Activated naive CD8-positive, alpha-beta T cell treated with anti-CD3 and anti-CD28 coated beads, Interleukin-2, amount 50 U/mL, for 16 hours (primary cell): Measurements from ENCODE around the gene SIRPG.

Experiments
- DNase-seq: peaks from one replicate; pipeline ENCODE4 v3.0.0-alpha.2; 2020; ENCODE audit warnings: low read depth, low spot score

SIRPG gene

DNA sequence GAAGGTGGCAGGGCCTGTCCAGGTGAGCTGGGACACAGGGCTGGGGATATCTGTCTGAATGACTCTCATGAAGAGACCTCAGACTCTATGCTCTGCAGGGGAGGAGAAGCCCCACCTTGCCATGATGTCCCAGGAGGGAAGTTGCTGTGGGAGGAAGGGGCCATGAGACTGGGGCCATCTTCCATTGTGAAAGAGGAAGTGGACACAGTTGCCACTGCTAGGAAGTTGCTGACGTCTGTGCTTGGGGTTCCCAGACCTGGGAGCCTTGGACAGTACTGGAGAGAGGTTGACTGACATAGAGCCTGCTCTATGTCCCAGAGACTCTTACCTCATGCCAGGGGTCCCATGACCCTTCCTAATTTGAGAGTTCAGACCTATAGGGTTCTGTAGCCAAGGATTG lies 62.2 kb downstream of the SIRPG start:
- DNase-seq: no peak

DNA sequence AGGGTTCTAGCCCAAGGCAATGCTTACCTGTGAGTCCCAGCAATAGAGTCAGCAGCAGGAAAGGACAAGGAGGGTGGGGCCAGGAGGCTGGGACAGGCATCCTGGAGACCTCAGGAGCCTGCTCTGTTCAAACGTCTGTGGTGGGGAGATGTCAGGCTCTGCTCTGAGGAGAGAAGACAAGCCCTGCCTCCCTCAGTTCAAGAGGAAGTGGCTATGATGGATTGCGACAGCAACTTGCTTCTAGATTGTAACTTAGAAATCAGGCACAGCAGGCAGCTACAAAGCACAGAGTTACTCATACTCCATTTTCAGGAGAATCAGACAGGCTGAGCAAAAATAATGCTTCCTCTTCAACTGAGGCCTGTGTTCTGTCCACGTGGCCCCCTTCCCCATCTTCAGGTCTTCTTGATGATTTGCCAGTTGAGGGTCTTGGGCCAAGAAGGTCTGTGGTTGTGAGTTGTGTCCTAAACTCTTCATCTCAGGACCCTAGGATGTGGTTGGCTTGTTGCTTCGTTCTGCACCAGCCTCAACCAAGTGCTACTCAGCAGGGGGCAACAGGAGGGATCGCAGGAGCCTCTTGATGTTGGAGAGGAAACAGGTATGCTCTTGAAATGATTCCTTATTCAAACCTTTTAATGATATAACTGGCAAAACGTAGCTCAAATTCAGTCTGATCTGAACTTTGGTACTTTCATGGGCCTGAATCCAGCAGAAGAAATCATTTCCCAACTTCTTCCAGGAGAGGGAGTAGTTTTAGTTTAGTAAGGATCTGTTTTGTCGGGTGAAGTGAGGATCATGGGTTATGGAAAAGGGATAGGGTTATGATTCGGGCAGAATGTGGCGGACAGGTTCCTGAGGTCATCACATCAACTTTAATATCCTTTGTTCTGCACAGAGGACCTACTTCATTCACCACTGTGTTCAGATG lies 68.8 kb downstream of the SIRPG start:
- DNase-seq: no peak

DNA sequence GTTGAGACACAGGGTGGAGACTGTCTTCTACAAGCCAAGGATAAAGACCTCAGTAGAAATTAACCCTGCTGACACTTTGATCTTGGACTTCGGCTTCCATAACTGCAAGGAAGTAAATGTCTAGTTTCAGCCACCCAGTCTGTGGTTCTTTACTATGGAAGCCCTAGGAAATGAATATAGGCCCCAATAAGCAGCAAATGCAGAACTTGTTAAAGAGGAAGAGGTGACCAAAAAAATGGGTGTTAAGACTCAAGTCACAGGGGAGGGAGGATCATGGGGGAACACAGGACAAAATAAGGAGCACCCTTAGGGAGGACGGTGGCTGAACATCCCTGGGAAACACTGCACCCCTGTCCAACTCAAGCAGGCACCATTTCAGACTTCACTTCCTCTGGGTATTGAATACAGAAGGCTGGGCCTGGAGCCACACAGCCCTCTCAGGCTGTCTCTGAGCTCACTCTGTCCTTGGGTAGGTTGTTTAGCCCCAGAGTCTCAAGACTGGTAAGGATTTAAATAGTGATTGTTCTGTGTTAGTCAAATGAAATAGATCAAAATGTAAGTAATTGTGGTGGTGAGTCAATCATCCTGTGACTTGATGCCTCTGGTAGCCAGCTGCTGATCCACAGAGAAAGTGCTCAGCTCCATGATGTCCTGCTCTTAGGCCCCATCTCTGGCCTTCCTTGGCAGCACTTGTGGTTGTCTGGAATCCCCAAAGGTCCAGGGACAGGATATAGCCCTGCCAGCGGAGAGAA lies 69.6 kb downstream of the SIRPG start:
- no peak for DNase-seq

DNA sequence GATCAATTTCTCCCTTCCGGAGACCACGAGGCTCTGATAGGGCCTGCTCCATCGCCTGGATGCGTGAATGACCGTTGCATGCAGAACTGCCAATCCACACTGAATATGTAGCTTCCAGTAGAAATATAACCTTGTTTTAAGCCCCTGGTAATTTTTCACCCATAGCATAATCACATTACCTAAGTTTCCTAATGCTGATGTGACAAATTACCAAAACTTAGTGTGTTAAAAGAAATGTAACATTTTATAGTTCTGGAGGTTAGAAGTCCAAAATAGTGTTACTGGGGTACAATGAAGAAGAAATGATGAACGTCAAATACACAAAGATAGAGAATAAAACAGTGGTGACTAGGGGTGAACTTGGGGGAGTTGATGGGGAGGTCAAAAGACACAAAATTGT lies 78.1 kb downstream of the SIRPG start:
- no peak for DNase-seq
